Mucosa of stomach (tissue), 1 donor: ENCODE measurements around the gene PPDPF.
"Not testable (repeated sequence)": the region's sequence is repeated elsewhere in the genome, so short reads cannot be mapped to it uniquely, and the experiment has no call there.

Experiments
- H3K27me3 ChIP-seq: one replicate; pipeline ENCODE4 v1.7.0; 2013; ENCODE audit warnings: mild to moderate bottlenecking, low read length; ENCODE audit not compliant: control insufficient read depth, insufficient read depth
- H3K36me3 ChIP-seq: one replicate; pipeline ENCODE4 v1.7.0; 2013; ENCODE audit warnings: low read length; ENCODE audit not compliant: control insufficient read depth, insufficient read depth
- H3K4me1 ChIP-seq: one replicate; pipeline ENCODE4 v1.7.0; 2013; ENCODE audit warnings: mild to moderate bottlenecking, low read length; ENCODE audit not compliant: control insufficient read depth, insufficient read depth
- H3K4me3 ChIP-seq: one replicate; pipeline ENCODE4 v1.7.0; 2013; ENCODE audit warnings: low read length
- H3K9ac ChIP-seq: one replicate; pipeline ENCODE4 v1.7.0; 2013; ENCODE audit warnings: mild to moderate bottlenecking, low read length, moderate library complexity
- H3K9me3 ChIP-seq: one replicate; pipeline ENCODE4 v1.7.0; 2013; ENCODE audit warnings: mild to moderate bottlenecking, low read length, moderate library complexity; ENCODE audit not compliant: control insufficient read depth
- donor health status: Pancreatic carcinoma.

The PPDPF gene

DNA sequence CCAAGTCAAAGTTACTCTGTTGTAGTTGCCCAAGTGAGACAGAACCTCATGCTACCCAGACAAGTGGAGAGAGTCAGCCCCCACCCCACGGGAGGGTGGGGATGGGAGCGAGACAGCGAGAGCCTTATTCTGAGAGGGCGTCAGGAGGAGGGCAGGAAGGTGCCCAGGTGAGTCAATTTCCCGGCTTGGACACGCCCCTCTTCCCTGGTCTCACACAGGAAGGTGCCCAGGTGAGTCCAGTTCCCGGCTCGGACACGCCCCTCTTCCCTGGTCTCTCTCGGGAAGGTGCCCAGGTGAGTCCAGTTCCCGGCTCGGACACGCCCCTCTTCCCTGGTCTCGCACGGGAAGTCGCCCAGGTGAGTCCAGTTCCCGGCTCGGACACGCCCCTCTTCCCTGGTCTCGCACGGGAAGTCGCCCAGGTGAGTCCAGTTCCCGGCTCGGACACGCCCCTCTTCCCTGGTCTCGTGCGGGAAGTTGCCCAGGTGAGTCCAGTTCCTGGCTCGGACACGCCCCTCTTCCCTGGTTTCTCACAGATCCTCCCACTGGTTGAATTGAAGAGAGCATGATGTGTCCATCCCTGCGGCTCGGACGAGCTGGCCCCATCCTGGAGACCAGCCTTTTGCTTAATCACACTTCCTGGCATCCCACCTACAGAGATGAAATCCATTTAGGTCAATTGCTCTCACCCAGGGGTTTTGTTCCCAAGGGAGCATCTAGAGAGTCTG, 40.7 kb upstream of the PPDPF start:
- not testable (repeated sequence) for H3K9ac ChIP-seq, H3K4me1 ChIP-seq, H3K9me3 ChIP-seq, H3K36me3 ChIP-seq, H3K4me3 ChIP-seq
- H3K27me3 ChIP-seq, result peaks cover 66% of the 10 kb centered on the region

GRCh38 chr20:63481503-63481902, 39.1 kb upstream of the PPDPF start:
- H3K4me3 ChIP-seq, result no peak overlapping the region
- no peaks in the 10 kb centered on the region for H3K36me3 ChIP-seq
- peaks cover 8% of the 10 kb centered on the region for H3K4me1 ChIP-seq
- peaks cover 62% of the 10 kb centered on the region for H3K27me3 ChIP-seq
- H3K9ac ChIP-seq, result no peak overlapping the region
- H3K9me3 ChIP-seq, result no peaks in the 10 kb centered on the region

- H3K27me3 ChIP-seq, result peaks cover 57% of the 10 kb centered on the region
- peaks cover 8% of the 10 kb centered on the region for H3K4me1 ChIP-seq
- H3K9me3 ChIP-seq, result no peaks in the 10 kb centered on the region
- no peak overlapping the region for H3K9ac ChIP-seq
- H3K4me3 ChIP-seq, result no peak overlapping the region
- no peaks in the 10 kb centered on the region for H3K36me3 ChIP-seq
Measured at GRCh38 chr20:63482021-63482587, 38.5 kb upstream of the PPDPF start.

DNA sequence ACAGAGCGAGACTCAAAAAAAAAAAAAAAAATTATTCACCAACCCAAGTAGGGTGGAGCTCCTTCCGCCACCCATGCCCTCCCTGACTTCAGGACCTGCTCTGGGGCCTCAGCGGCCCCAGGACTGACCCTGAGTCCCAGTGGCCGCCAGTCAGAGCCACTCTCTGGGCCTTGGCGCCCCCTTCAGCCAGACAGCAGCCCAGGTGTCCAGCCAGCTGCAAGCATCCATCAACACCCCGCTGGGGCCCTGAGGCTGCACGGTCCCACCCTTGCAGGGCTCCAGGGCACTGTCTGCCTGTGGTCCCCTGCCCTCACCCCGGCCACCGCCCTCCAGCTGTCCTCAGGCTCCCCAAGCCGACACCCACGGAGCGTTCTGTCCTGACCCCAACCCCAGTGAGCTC, 36.7 kb upstream of the PPDPF start:
- H3K27me3 ChIP-seq, result peaks cover 50% of the 10 kb centered on the region
- no peaks in the 10 kb centered on the region for H3K36me3 ChIP-seq

GRCh38 chr20:63484236-63484635, 36.3 kb upstream of the PPDPF start:
- Histone ChIP-seq H3K4me3 (no peak overlapping the region), H3K4me1 (peaks cover 8% of the 10 kb centered on the region), H3K27me3 (peaks cover 46% of the 10 kb centered on the region), H3K9me3 (no peaks in the 10 kb centered on the region), H3K36me3 (no peaks in the 10 kb centered on the region), H3K9ac (no peak overlapping the region)

More for the DNA sequence above, 36.7 kb upstream of the PPDPF start:
- H3K4me1 ChIP-seq, result peaks cover 8% of the 10 kb centered on the region
- no peak overlapping the region for H3K9ac ChIP-seq
- no peaks in the 10 kb centered on the region for H3K9me3 ChIP-seq
- H3K4me3 ChIP-seq, result no peak overlapping the region

- Histone ChIP-seq H3K4me1 (peaks cover 2% of the 10 kb centered on the region), H3K36me3 (no peaks in the 10 kb centered on the region), H3K9me3 (no peaks in the 10 kb centered on the region), H3K4me3 (no peak overlapping the region), H3K27me3 (peaks cover 45% of the 10 kb centered on the region), H3K9ac (no peak overlapping the region)
Measured at GRCh38 chr20:63484651-63485403, 35.7 kb upstream of the PPDPF start.

DNA sequence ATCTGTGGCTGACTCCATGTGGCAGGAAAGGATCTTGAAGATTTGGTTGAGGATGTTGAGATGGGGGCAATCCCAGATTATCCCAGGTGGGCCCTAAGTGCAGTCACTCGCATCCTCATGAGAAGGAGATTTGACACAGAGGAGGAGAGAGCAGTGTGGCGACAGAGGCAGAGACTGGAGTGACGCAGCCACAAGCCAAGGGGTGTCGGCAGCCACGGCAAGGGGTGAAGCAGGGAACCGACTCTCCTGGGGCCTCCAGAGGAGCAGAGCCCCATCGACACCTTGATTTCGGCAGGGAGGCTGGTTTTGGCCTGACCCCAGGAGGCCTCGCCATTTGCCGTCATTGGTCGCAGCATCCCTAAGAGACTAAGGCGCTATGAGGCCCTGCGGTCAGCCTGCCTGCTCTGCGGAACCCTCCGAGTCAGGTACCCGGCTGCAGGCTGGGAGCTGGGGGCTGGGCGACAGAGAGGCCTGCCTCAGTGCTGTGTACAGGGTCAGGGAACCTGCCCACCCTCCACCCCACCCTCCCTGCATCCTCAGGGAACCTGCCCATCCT, 34.2 kb upstream of the PPDPF start:
- Histone ChIP-seq H3K4me1 (no peaks in the 10 kb centered on the region), H3K9ac (no peak overlapping the region), H3K36me3 (no peaks in the 10 kb centered on the region), H3K4me3 (no peak overlapping the region), H3K27me3 (peaks cover 39% of the 10 kb centered on the region), H3K9me3 (no peaks in the 10 kb centered on the region)

- Histone ChIP-seq H3K36me3 (no peaks in the 10 kb centered on the region), H3K27me3 (peaks cover 35% of the 10 kb centered on the region), H3K4me1 (no peaks in the 10 kb centered on the region), H3K9ac (no peak overlapping the region), H3K4me3 (no peak overlapping the region), H3K9me3 (no peaks in the 10 kb centered on the region)
Measured at GRCh38 chr20:63487116-63487764, 33.3 kb upstream of the PPDPF start.

DNA sequence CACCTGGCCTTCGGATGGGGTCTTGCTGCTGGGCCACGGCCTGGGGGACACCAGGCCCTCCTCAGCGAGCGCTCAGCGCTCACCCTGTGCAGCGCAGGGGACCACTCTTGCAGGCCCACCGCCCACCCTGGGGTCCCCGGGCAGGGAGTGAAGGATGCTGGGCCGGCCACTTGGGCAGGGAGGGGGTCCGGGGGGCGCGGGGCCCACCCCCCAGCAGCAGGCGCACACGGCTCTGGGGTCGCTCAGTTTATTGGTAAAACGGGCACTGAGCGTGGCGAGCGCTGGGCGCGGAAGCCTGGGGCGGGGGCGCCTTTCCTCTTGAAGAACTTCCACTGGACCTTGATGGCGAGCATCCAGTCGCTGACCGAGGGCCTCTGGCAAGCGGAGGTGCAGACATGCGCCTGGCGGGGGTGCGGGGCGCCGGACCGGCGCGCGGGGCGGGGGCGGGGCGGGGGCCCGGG, 32.8 kb upstream of the PPDPF start:
- no peaks in the 10 kb centered on the region for H3K36me3 ChIP-seq
- H3K27me3 ChIP-seq, result peaks cover 30% of the 10 kb centered on the region
- no peak overlapping the region for H3K4me3 ChIP-seq
- no peak overlapping the region for H3K9ac ChIP-seq
- no peaks in the 10 kb centered on the region for H3K9me3 ChIP-seq
- H3K4me1 ChIP-seq, result no peaks in the 10 kb centered on the region

GRCh38 chr20:63488315-63489251, 32.0 kb upstream of the PPDPF start:
- Histone ChIP-seq H3K36me3 (no peaks in the 10 kb centered on the region), H3K9me3 (no peaks in the 10 kb centered on the region), H3K4me3 (no peak overlapping the region), H3K9ac (no peak overlapping the region), H3K4me1 (no peaks in the 10 kb centered on the region), H3K27me3 (peaks cover 27% of the 10 kb centered on the region)

GRCh38 chr20:63490416-63490815, 30.1 kb upstream of the PPDPF start:
- Histone ChIP-seq H3K36me3 (no peaks in the 10 kb centered on the region), H3K27me3 (peaks cover 15% of the 10 kb centered on the region), H3K4me3 (no peak overlapping the region), H3K4me1 (no peaks in the 10 kb centered on the region), H3K9me3 (no peaks in the 10 kb centered on the region), H3K9ac (no peak overlapping the region)
